Measurements from ENCODE around the gene SRRM1.

SRRM1 gene

DNA sequence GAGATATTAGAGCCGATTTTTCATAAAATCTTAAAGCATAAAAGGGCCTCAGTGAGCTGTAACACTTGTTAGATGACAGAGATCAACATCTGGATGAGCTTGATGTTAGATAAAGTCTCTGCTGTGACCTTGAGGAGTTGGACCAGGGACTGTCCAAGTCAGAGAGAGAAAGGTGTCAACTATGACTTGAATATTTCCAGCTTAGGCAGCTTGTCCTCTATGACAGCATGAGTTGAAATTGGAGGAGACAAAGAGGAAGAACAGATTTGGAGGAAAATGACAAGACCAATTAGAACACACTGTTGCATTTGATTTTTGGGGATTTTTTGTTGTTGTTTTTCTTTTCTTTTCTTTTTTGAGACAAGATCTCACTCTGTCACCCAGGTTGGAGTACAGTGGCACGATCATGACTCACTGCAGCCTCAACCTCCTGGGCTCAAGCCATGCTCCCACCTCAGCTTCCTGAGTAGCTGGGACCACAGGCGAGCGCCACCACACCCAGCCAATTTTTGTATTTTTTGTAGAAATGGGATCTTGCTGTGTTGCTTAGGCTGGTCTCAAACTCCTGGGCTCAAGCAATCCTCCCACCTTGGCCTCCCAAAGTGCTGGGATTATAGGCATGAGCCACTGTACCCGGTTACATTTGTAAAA is 66.8 kb downstream of the SRRM1 start:
- TF ChIP-seq, protein P1, sequence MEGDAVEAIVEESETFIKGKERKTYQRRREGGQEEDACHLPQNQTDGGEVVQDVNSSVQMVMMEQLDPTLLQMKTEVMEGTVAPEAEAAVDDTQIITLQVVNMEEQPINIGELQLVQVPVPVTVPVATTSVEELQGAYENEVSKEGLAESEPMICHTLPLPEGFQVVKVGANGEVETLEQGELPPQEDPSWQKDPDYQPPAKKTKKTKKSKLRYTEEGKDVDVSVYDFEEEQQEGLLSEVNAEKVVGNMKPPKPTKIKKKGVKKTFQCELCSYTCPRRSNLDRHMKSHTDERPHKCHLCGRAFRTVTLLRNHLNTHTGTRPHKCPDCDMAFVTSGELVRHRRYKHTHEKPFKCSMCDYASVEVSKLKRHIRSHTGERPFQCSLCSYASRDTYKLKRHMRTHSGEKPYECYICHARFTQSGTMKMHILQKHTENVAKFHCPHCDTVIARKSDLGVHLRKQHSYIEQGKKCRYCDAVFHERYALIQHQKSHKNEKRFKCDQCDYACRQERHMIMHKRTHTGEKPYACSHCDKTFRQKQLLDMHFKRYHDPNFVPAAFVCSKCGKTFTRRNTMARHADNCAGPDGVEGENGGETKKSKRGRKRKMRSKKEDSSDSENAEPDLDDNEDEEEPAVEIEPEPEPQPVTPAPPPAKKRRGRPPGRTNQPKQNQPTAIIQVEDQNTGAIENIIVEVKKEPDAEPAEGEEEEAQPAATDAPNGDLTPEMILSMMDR (IDR thresholded peaks at IDR 0.05; ENCODE audit: insufficient read depth, low read depth, low read length, missing control alignments) = no peak
- DNase-seq (ENCODE audit: low read depth) = no peak
- no peak overlapping the region for H3K4me3 ChIP-seq (ENCODE audit: low read depth, low read length)

- TF ChIP-seq, protein P1 (IDR thresholded peaks at IDR 0.05; ENCODE audit: insufficient read depth, low read depth, low read length, missing control alignments) = no peak
- no peak overlapping the region for H3K4me3 ChIP-seq (ENCODE audit: low read depth, low read length)
- no peak for DNase-seq (ENCODE audit: low read depth)
Measured at GRCh38 chr1:24711329-24711728, 68.2 kb downstream of the SRRM1 start.

GRCh38 chr1:24713176-24713575 is 70.1 kb downstream of the SRRM1 start:
- H3K4me3 ChIP-seq (ENCODE audit: low read depth, low read length) = no peak overlapping the region
- DNase-seq (ENCODE audit: low read depth) = no peak
- TF ChIP-seq, protein P1 (IDR thresholded peaks at IDR 0.05; ENCODE audit: insufficient read depth, low read depth, low read length, missing control alignments) = no peak

- H3K4me3 ChIP-seq (ENCODE audit: low read depth, low read length) = no peak overlapping the region
Measured at GRCh38 chr1:24713736-24714135, 70.6 kb downstream of the SRRM1 start.

GRCh38 chr1:24714859-24715520 is 71.9 kb downstream of the SRRM1 start:
- no peak overlapping the region for H3K4me3 ChIP-seq (ENCODE audit: low read depth, low read length)
- DNase-seq (ENCODE audit: low read depth) = no peak
- TF ChIP-seq, protein P1 (IDR thresholded peaks at IDR 0.05; ENCODE audit: insufficient read depth, low read depth, low read length, missing control alignments) = no peak

More at GRCh38 chr1:24713736-24714135, 70.6 kb downstream of the SRRM1 start:
- no peak for DNase-seq (ENCODE audit: low read depth)
- TF ChIP-seq, protein P1 (IDR thresholded peaks at IDR 0.05; ENCODE audit: insufficient read depth, low read depth, low read length, missing control alignments) = no peak

DNA sequence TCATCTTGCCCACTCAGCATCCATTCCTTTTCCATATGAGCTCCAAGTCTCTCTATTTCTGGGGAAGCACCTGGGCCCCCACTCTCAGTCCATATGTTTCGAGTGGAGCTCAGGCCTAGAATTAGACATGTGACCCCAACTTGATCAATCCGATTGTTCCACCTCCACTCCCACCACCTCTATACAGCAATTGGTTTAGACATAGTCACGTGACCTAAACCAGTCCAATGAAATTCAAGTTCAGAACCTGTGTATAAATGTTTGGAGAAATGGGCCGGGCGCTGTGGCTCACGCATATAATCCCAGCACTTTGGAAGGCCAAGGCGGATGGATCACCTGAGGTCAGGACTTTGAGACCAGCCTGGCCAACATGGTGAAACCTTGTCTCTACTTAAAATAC is 72.6 kb downstream of the SRRM1 start:
- no peak for DNase-seq (ENCODE audit: low read depth)
- no peak overlapping the region for H3K4me3 ChIP-seq (ENCODE audit: low read depth, low read length)
- TF ChIP-seq, protein P1 (IDR thresholded peaks at IDR 0.05; ENCODE audit: insufficient read depth, low read depth, low read length, missing control alignments) = no peak

Measured in GM12865 (cell line).